Measurements from ENCODE around the gene ZNF337.

- TF ChIP-seq POLR2AphosphoS5 (IDR thresholded peaks at IDR 0.05; ENCODE audit: low read depth, low read length) (no peak), TAF1 (IDR thresholded peaks at IDR 0.05; ENCODE audit: borderline replicate concordance, insufficient read depth, low read length) (no peak), REST (IDR thresholded peaks at IDR 0.05; ENCODE audit: insufficient read depth in 1 of 2, low read depth in 2 of 2, low read length in 2 of 2) (no peak)
Observed at GRCh38 chr20:25624500-25624939, 72.1 kb downstream of the ZNF337 start.
